Activated CD4-positive, alpha-beta T cell treated with anti-CD3 and anti-CD28 coated beads, Interleukin-2, amount 10 ng/mL, durations not matched to agents 24 days and 14 days (primary cell): Measurements from ENCODE around the gene IGSF11. TPM values are rescaled to one million over a fixed set of nuclear protein-coding genes. Genes with fewer than 3 reads are reported as not detected.
"Not testable (repeated sequence)": the region's sequence is repeated elsewhere in the genome, so short reads cannot be mapped to it uniquely, and the experiment has no call there.

Source experiments
- DNase-seq: peaks from one replicate; pipeline ENCODE4 v3.0.0; 2022
- H3K27ac Mint-ChIP-seq: one replicate; pipeline ENCODE4 v1.8.0; 2022; ENCODE audit warnings: mild to moderate bottlenecking, mixed read lengths
- H3K27me3 Mint-ChIP-seq: one replicate; pipeline ENCODE4 v1.8.0; 2022; ENCODE audit warnings: mixed read lengths
- H3K36me3 Mint-ChIP-seq: one replicate; pipeline ENCODE4 v1.8.0; 2022; ENCODE audit warnings: low read depth, mild to moderate bottlenecking, mixed read lengths
- H3K4me1 Mint-ChIP-seq: one replicate; pipeline ENCODE4 v1.8.0; 2021; ENCODE audit warnings: mixed read lengths
- H3K4me3 Mint-ChIP-seq: one replicate; pipeline ENCODE4 v1.8.0; 2022; ENCODE audit warnings: mild to moderate bottlenecking, moderate library complexity, mixed read lengths
- H3K9me3 Mint-ChIP-seq: one replicate; pipeline ENCODE4 v1.8.0; 2021; ENCODE audit warnings: mixed read lengths
- intact Hi-C: fragments of 100-400 bp; cut with micrococcal nuclease; formaldehyde crosslinking; loops from one replicate; pipeline ENCODE4 v1.15.1; 2023
- total RNA-seq: library from RNA; stranded (reverse); gene quantifications from 2 replicates; pipeline ENCODE4 v1.2.3, GENCODE V29; 2022

The IGSF11 gene, protein sequence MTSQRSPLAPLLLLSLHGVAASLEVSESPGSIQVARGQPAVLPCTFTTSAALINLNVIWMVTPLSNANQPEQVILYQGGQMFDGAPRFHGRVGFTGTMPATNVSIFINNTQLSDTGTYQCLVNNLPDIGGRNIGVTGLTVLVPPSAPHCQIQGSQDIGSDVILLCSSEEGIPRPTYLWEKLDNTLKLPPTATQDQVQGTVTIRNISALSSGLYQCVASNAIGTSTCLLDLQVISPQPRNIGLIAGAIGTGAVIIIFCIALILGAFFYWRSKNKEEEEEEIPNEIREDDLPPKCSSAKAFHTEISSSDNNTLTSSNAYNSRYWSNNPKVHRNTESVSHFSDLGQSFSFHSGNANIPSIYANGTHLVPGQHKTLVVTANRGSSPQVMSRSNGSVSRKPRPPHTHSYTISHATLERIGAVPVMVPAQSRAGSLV
- total RNA-seq, result 0.47 TPM in 1 of 2 replicates, not detected in the other

DNA sequence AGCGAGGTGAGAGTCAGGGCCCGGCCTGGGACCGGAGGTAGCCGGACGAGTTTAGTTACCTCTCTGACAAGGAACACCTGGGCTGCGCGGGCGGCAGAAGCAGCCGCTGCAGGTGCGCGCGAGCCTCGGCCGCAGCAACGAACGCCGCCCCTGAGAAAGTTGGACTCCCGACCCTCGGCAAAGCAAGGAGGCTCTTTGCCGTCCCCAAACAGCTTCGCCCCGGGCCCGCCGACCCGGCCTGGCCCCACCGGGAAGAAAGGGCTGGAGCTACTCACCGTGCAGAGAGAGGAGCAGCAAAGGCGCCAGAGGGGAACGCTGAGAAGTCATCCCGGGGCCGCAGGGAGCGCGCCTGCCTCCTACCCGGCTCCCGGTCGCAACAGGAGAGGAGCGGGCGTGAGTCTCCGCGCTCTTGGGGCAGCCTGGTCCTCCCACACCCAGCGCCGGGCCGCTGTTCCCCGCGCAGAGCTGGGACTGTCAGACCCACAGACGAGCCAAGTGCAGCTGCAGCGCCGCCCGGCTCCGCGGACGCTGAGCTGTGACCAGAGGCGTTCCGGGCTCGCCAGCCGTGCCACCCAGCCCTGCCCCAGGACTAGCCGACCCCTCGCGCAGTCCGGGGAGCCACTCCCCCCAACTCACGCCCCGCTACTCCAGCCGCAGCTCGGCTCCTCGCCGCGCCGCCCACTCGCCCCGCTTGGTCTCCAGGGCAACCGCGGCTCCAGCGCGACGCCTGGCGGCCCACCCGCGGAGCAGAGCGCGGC is at the start of gene IGSF11:
Gene IGSF11, minus strand, starts transcription at position 591 of the 758 bp plus-strand sequence. Its CDS starts 264 bp downstream, at position 327.
- H3K9me3 Mint-ChIP-seq, result no peaks in the 10 kb centered on the region
- peak within 1 kb of the TSS; percentile 85 for H3K4me3 Mint-ChIP-seq
- intact Hi-C loops, result loop anchor here (1.0 to 10.0 kb wide), 5 partner anchors 52 to 650 kb away; partner anchors contain the start of gene B4GALT4
- H3K4me1 Mint-ChIP-seq, result peaks cover 8% of the 10 kb centered on the region
- no peak within 1 kb of the TSS for H3K27ac Mint-ChIP-seq
- peaks cover 58% of the 10 kb centered on the region for H3K27me3 Mint-ChIP-seq
- DNase-seq, result peak; percentile 90
- H3K36me3 Mint-ChIP-seq, result no peaks in the 10 kb centered on the region

DNA sequence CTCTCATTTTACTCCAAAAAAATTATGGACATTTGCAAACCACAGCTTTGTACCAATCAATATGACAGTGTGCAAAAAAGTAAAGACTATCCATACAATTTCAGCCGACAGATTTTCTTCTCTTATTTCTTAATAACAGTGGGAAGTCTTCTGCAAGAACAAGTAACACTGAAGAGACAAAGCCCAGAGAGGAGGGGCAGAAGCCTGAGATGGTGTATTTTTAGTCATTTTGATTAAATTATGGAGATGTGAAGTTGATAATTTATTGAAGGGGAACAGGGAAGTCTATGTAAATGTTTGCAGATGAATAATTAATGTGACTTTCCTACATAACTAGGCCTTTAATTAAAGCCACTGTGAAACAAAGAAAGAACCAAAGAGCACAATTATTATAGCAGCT is 45.7 kb upstream of the IGSF11 start:
- no peak overlapping the region for H3K4me3 Mint-ChIP-seq
- no peaks in the 10 kb centered on the region for H3K36me3 Mint-ChIP-seq
- H3K9me3 Mint-ChIP-seq, result peaks cover 12% of the 10 kb centered on the region
- H3K27ac Mint-ChIP-seq, result no peak overlapping the region
- H3K27me3 Mint-ChIP-seq, result no peaks in the 10 kb centered on the region
- DNase-seq, result no peak
- H3K4me1 Mint-ChIP-seq, result no peaks in the 10 kb centered on the region
- intact Hi-C loops, result no loop called here

DNA sequence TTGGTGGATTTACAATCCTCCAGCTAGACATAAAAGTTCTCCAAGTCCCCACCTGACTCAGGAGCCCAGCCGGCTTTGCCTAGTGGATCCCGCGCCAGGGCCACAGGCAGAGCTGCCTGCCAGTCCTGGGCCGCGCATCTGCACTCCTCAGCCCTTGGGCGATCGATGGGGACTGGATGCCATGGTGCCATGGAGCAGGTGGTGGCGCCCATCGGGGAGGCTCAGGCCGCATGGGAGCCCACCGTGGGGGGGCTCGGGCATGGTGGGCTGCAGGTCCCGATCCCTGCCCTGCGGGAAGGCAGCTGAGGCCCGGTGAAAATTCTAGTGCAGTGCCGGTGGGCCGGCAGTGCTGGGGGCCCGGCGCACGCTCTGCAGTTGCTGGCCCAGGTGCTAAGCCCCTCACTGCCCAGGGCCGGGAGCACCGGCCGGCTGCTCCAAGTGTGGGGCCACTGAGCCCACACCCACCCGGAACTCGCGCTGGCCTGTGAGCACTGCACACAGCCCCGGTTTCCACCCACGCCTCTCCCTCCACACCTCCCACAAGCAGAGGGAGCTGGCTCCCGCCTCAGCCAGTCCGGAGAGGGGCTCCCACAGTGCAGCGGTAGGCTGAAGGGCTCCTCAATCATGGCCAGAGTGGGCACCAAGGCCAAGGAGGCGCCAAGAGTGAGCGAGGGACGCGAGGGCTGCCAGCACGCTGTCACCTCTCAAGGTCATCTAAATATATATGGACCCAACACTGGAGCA is 38.8 kb upstream of the IGSF11 start:
- Mint-ChIP-seq H3K9me3 (peaks cover 14% of the 10 kb centered on the region), H3K27me3 (peaks cover 2% of the 10 kb centered on the region), H3K4me1 (no peaks in the 10 kb centered on the region), H3K4me3 (no peak overlapping the region), H3K27ac (no peak overlapping the region), H3K36me3 (no peaks in the 10 kb centered on the region)
- intact Hi-C loops, result no loop called here
- DNase-seq, result no peak

DNA sequence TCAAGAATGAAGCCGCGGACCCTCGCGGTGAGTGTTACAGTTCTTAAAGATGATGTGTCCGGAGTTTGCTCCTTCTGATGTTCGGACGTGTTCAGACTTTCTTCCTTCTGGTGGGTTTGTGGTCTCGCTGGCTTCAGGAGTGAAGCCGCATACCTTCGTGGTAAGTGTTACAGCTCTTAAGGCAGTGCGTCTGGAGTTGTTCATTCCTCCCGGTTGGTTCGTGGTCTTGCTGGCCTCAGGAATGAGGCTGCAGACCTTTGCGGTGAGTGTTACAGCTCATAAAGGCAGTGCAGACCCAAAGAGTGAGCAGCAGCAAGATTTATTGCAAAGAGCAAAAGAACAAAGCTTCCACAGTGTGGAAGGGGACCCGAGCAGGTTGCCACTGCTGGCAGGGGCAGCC is 37.8 kb upstream of the IGSF11 start:
- H3K36me3 Mint-ChIP-seq, H3K27me3 Mint-ChIP-seq, DNase-seq, H3K27ac Mint-ChIP-seq, H3K4me1 Mint-ChIP-seq, H3K4me3 Mint-ChIP-seq, intact Hi-C loops, H3K9me3 Mint-ChIP-seq: not testable (repeated sequence)

DNA sequence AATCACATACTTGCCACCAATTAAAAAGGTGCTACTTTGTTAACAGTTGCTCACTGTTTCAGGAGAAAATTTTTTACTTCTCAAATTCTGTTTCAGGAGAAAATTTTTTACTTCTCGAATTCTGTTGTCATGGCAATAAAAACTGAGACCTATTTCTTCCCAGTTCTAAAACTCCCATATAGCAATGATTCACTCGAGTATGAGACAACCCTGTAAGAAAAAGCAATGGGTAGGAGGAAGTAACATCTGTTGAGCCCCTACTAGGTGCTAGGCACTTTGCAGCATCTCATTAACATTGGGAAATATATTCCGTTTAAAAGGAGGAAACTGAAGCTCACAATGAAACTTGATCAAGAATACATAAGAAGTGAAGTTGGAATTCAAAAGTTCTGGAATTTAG is 35.1 kb upstream of the IGSF11 start:
- Mint-ChIP-seq H3K4me3 (no peak overlapping the region), H3K9me3 (peaks cover 3% of the 10 kb centered on the region), H3K27me3 (peaks cover 2% of the 10 kb centered on the region), H3K4me1 (no peaks in the 10 kb centered on the region), H3K36me3 (no peaks in the 10 kb centered on the region), H3K27ac (no peak overlapping the region)
- no peak for DNase-seq
- intact Hi-C loops, result no loop called here

DNA sequence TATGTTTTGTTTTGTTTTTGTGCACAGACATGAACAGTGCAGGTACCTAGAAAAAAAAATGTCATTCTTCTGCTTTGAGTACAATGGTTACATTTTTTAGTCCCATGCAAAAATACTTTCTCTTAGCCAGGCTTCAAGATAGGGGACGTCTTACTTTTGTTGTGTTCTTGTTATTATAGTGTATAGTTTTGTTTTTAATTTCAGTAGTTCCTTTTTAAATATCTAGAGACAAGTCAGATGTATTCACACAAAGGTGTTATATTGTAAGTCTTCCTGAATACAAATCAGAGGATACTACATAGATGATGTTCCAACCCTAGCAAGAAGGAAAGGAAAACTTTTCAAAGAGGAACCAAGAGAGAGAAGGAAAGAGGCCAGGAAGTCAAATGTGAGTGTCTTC is 28.8 kb upstream of the IGSF11 start:
- no peak for DNase-seq
- no peak overlapping the region for H3K27ac Mint-ChIP-seq
- no peak overlapping the region for H3K4me3 Mint-ChIP-seq
- no peaks in the 10 kb centered on the region for H3K36me3 Mint-ChIP-seq
- intact Hi-C loops, result no loop called here
- no peaks in the 10 kb centered on the region for H3K9me3 Mint-ChIP-seq
- no peaks in the 10 kb centered on the region for H3K4me1 Mint-ChIP-seq
- peaks cover 2% of the 10 kb centered on the region for H3K27me3 Mint-ChIP-seq

DNA sequence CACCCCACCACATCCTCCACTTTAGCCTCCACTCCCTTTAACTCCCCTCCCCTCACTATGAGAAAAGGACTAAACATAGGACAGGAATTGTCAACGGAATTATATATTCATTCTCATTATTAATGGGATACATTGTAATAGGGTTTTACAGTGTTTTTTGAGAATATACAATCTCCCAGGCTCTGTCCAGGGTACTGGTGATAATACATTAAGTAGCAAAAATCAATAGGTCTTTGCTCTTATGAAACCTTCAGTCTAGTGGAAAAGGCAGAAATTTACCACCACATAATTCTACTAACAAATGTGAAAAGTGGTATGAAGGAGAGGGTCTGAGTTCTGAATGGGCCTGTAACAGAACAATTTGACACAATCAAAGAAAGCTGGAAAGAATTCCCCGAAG is 28.2 kb upstream of the IGSF11 start:
- no peak overlapping the region for H3K27ac Mint-ChIP-seq
- no peak for DNase-seq
- H3K9me3 Mint-ChIP-seq, result no peaks in the 10 kb centered on the region
- H3K36me3 Mint-ChIP-seq, result no peaks in the 10 kb centered on the region
- peaks cover 2% of the 10 kb centered on the region for H3K27me3 Mint-ChIP-seq
- H3K4me1 Mint-ChIP-seq, result no peaks in the 10 kb centered on the region
- H3K4me3 Mint-ChIP-seq, result no peak overlapping the region
- intact Hi-C loops, result no loop called here

DNA sequence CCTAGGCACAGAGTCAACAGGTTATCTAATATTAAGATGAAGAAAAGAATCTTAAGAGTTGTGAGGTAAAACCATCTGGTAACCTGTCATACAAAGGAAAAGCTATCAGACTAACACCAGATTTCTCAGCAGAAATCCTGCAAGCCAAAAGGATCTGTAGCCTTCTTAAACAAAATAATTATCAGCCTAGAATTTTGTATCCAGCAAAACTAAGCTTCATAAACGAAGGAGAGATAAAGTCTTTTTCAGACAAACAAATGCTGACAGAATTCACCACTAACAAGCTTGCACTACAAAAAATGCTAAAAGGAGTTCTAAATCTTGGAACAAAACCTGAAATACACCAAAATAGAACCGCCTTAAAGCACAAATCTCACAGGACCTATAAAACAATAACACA is 9.9 kb upstream of the IGSF11 start:
- H3K4me3 Mint-ChIP-seq, result no peak overlapping the region
- no peak overlapping the region for H3K27ac Mint-ChIP-seq
- peaks cover 4% of the 10 kb centered on the region for H3K9me3 Mint-ChIP-seq
- H3K36me3 Mint-ChIP-seq, result no peaks in the 10 kb centered on the region
- no peak for DNase-seq
- peaks cover 1% of the 10 kb centered on the region for H3K27me3 Mint-ChIP-seq
- H3K4me1 Mint-ChIP-seq, result no peaks in the 10 kb centered on the region
- intact Hi-C loops, result no loop called here

DNA sequence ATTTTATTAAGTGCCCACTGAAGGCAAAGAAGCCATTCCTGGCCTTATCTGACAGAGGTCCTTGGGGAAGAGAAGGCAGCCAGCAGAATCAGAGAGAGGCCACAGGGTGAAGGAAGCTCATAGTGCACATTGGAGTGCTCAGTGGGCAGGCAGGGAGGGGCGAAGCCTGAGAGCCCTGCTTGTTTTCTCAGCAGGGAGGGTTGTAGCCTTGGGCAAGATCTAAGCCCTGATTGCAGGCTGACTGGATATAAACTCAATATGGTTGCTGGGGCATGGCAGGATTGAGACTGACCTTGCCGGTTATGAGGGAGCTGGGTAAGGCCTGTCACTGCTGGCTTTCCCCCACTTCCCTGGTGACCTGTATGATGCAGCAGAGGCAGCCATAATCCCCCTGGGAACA is 7.5 kb upstream of the IGSF11 start:
- no peak overlapping the region for H3K4me3 Mint-ChIP-seq
- intact Hi-C loops, result no loop called here
- no peaks in the 10 kb centered on the region for H3K4me1 Mint-ChIP-seq
- H3K27ac Mint-ChIP-seq, result no peak overlapping the region
- H3K36me3 Mint-ChIP-seq, result no peaks in the 10 kb centered on the region
- no peak for DNase-seq
- H3K27me3 Mint-ChIP-seq, result peaks cover 11% of the 10 kb centered on the region
- peaks cover 4% of the 10 kb centered on the region for H3K9me3 Mint-ChIP-seq

DNA sequence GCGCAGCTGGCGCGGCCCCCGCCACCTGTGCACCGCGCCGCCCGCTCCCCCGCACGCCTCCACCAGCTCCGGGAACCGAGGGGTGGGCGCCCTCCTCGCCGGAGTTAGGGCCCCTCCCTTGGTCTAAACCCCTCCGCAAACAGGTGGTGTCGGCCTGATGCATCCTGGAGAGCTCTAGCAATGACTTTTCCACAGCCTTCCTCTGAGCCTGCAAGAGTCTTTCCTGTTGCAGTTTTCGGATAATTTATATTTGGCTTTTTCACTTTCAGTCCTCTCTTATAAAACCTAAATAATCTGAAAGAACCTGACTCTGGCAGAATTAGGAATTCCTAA is 334 bp upstream of the IGSF11 start:
- peaks cover 57% of the 10 kb centered on the region for H3K27me3 Mint-ChIP-seq

DNA sequence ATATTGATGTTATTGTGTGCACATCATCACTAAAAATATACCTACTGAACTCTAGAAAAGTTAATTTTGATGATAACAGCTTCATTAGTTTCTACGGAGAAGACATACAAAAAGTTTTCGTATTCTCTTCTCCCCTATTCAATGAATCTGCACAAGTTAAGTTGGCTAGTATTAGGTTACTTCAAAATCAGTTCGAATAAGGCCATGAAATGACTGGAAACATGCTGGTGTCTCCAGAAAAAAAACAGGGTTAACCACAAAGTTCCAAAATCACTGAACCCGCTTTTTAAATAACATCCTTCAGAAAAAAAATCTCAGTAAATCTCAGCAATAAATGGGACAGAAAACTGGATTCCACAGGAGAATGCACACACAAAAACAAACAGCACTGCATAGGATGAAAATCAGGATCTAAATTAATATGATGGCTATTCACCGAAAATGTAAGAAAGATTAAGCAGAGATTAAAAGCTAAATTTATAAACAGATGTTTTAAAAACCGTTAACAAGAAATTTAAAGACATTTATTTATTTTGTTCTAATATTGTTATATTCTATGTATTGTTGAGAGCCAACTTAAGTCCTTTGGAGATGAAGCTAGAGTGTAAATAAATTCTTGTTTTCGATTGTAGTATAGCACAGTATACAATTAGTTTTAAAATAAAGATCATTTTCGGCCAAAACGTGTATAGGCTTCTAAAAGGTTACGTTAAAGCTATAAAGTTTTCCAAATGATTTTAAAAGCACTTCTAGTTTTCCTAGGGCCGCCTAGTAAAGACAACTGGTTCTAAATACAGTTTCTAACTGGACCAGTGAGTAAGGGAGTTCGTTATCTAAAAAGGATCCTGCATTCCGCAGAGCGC is 1.0 kb downstream of the IGSF11 start:
- H3K4me1 Mint-ChIP-seq, result peaks cover 8% of the 10 kb centered on the region
- intact Hi-C loops, result loop anchor here (2.0 to 10.0 kb wide), 3 partner anchors 51 to 651 kb away; partner anchors contain the start of gene B4GALT4
- no peaks in the 10 kb centered on the region for H3K9me3 Mint-ChIP-seq
- H3K36me3 Mint-ChIP-seq, result no peaks in the 10 kb centered on the region
- no peak overlapping the region for H3K27ac Mint-ChIP-seq
- peaks cover 62% of the 10 kb centered on the region for H3K27me3 Mint-ChIP-seq
- H3K4me3 Mint-ChIP-seq, result peak overlapping the region; percentile 85
- no peak for DNase-seq

More for the DNA sequence above, 334 bp upstream of the IGSF11 start:
- Mint-ChIP-seq H3K9me3 (no peaks in the 10 kb centered on the region), H3K4me3 (peak overlapping the region; percentile 85), H3K4me1 (peaks cover 8% of the 10 kb centered on the region), H3K27ac (no peak overlapping the region), H3K36me3 (no peaks in the 10 kb centered on the region)
- no peak for DNase-seq
- intact Hi-C loops, result loop anchor here (1.0 to 10.0 kb wide), 4 partner anchors 62 to 650 kb away; partner anchors contain the start of gene B4GALT4

DNA sequence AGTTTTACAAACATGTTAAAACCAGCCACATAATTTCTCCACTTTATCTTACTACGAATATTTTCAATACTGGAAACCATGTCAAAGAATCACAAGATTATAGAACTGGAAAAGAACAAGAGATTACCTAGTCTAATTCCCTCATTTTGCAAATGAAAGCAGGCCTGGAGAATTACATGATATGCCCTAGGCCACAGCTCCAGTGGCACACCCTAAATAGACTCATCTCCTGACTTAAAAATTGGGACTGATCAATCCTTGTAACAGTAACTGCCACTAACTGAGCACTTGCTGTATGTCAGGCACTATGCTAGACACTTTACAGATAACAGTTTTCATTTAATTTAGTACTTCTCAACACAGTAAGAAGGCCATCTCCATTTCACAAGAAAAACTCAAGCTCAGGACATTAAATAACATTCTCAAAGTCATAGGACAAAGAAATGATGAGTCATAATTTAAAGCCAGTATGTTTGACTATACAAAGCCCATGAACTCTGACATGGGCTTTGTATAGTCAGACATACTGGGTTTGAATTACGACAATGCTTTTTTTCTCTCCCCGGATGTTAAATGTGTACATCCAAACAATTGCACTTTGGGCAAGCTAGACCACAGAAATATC is 9.4 kb downstream of the IGSF11 start:
- Mint-ChIP-seq H3K27ac (no peak overlapping the region), H3K27me3 (peaks cover 16% of the 10 kb centered on the region), H3K4me1 (peaks cover under 1% of the 10 kb centered on the region), H3K36me3 (no peaks in the 10 kb centered on the region), H3K4me3 (no peak overlapping the region), H3K9me3 (no peaks in the 10 kb centered on the region)
- DNase-seq, result no peak
- intact Hi-C loops, result no loop called here
